Measurements from ENCODE around the gene TECRL.

Gene TECRL

GRCh38 chr4:64248186-64248585 is 161.1 kb downstream of the TECRL start:
- no peak for DNase-seq (ENCODE audit: extremely low spot score)
- POLR2A ChIA-PET = no interaction called here

GRCh38 chr4:64230709-64231310 is 178.4 kb downstream of the TECRL start:
- no peak for DNase-seq (ENCODE audit: extremely low spot score)
- TF ChIP-seq, protein P1, sequence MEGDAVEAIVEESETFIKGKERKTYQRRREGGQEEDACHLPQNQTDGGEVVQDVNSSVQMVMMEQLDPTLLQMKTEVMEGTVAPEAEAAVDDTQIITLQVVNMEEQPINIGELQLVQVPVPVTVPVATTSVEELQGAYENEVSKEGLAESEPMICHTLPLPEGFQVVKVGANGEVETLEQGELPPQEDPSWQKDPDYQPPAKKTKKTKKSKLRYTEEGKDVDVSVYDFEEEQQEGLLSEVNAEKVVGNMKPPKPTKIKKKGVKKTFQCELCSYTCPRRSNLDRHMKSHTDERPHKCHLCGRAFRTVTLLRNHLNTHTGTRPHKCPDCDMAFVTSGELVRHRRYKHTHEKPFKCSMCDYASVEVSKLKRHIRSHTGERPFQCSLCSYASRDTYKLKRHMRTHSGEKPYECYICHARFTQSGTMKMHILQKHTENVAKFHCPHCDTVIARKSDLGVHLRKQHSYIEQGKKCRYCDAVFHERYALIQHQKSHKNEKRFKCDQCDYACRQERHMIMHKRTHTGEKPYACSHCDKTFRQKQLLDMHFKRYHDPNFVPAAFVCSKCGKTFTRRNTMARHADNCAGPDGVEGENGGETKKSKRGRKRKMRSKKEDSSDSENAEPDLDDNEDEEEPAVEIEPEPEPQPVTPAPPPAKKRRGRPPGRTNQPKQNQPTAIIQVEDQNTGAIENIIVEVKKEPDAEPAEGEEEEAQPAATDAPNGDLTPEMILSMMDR (IDR thresholded peaks at IDR 0.05; ENCODE audit: control extremely low read depth, extremely low read depth, low read depth, missing control alignments) = no peak
- ChIA-PET POLR2A (no interaction called here), CTCF (interaction anchor here (0.9 kb wide), 1 partner anchor 19 kb away, joined by 3 read pairs; no protein-coding TSS in a partner anchor)

More at GRCh38 chr4:64248186-64248585, 161.1 kb downstream of the TECRL start:
- CTCF ChIA-PET = no interaction called here
- TF ChIP-seq, protein P1 (IDR thresholded peaks at IDR 0.05; ENCODE audit: control extremely low read depth, extremely low read depth, low read depth, missing control alignments) = no peak
